Lower leg skin (tissue), 4 donors: ENCODE results near the gene TMC8. TPM values are rescaled to one million over a fixed set of nuclear protein-coding genes. Genes with fewer than 3 reads are reported as not detected.

Experiments used
- DNase-seq, 2 donors: peaks; one replicate each; pipeline ENCODE4 v3.0.0-alpha.2; 2019; ENCODE audit warnings: low spot score in 2 of 2
- H3K4me3 ChIP-seq: fragments of 200-600 bp; sonication (generic); 2 replicates; pipeline ENCODE4 v1.5.1; 2017; ENCODE audit warnings: mild to moderate bottlenecking, low read depth; ENCODE audit not compliant: poor library complexity, severe bottlenecking
- POLR2A ChIP-seq, 2 donors: fragments of 450-650 bp; IDR thresholded peaks; one replicate each; pipeline ENCODE4 v1.6.1; 2016 to 2017; ENCODE audit warnings: antibody characterized with exemption in 2 of 2, mild to moderate bottlenecking in 1 of 2, moderate library complexity in 1 of 2
- WGBS, 2 donors: methylation state at CpG; one replicate each; pipeline ENCODE4 v1.1.5; 2018; 5-methylcytosine and 5-hydroxymethylcytosine counted together
- intact Hi-C: fragments of 100-400 bp; cut with DNase I; formaldehyde crosslinking; loops from one replicate; pipeline ENCODE4 v1.15.0; 2023; ENCODE audit warnings: low total_unique reads
- total RNA-seq, 4 donors: library from RNA; depleted of rRNA; stranded (reverse); fragments of >200 nt; gene quantifications; one replicate each; pipeline ENCODE4 v1.1.0, GENCODE V29; 2016
- TF ChIP-seq, protein P1 (sequence below), 3 donors: fragments of 450-650 bp; IDR thresholded peaks; one replicate each; pipeline ENCODE4 v1.5.1; 2016; ENCODE audit warnings: antibody characterized with exemption in 3 of 3, mild to moderate bottlenecking in 3 of 3, moderate library complexity in 2 of 3

The TMC8 gene
- total RNA-seq, 4 donors from 2014 or later = 1.5 to 2.7 (median 1.7) TPM

DNA sequence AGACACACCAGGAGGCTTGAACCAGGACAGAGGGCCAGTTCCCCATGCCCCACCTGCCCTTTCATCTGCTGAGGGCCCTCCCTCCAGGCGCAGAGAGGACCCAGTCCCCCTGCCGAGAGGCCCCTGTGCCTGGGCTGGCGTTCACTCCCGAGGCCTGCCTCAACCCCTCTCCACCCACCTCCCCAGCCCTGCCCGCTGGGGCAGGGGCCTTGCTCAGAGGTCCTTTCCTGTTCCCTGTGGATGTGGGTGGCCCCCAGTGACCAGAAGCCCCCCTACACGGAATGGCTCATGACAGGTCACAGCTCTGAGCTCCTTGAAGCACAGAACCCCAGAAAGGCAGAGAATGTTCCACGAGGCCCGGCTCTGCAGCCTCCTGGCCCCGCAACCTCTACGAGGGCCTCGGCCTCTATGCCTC lies 8.8 kb upstream of the TMC8 start:
- WGBS, 2 donors = 78 to 85% methylated on average over 8 to 11 of the region's 11 CpGs
- intact Hi-C loops = no loop called here

DNA sequence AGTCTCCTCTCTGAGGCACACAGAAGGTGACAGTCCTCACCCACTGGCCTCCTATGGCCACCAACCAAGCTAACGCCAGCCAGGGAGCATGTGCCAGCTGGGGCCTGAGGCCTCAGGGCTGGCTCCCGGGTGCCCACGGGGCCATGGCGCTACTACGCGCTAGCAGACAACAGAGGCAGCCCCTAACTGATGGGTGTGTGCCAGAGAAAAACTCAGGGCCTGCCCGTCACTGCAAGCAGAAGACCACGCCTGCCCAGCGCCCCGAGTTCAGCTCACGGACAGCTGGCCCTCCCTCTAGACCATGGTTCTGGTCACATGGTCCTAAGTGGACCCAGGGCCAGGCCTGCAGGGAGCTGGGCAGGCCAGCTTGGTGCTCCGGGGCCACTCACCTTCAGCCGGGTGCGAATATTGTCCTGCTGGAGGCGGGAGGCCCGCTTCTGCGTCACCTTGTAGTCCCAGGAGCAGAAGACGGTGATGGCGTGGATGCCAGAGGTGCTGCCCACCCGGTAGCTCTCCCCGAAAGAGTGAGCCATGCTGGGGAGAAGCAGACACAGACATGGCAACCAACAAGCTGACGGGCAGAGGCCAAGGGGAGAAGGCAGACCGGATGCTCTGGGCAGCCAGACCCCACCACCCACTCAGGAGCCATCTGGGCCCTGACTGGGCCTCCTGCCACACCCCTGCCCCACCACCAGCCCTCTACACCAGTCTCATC lies 8.2 kb upstream of the TMC8 start:
- H3K4me3 ChIP-seq = no peak overlapping the region
- no peak for DNase-seq
- 90 to 94% methylated on average over 18 to 22 of the region's 23 CpGs for WGBS, 2 donors
- TF ChIP-seq POLR2A (IDR thresholded peaks at IDR 0.05) = no peak
- TF ChIP-seq, protein P1, sequence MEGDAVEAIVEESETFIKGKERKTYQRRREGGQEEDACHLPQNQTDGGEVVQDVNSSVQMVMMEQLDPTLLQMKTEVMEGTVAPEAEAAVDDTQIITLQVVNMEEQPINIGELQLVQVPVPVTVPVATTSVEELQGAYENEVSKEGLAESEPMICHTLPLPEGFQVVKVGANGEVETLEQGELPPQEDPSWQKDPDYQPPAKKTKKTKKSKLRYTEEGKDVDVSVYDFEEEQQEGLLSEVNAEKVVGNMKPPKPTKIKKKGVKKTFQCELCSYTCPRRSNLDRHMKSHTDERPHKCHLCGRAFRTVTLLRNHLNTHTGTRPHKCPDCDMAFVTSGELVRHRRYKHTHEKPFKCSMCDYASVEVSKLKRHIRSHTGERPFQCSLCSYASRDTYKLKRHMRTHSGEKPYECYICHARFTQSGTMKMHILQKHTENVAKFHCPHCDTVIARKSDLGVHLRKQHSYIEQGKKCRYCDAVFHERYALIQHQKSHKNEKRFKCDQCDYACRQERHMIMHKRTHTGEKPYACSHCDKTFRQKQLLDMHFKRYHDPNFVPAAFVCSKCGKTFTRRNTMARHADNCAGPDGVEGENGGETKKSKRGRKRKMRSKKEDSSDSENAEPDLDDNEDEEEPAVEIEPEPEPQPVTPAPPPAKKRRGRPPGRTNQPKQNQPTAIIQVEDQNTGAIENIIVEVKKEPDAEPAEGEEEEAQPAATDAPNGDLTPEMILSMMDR (IDR thresholded peaks at IDR 0.05) = no peak
- intact Hi-C loops = no loop called here

More for the DNA sequence above, 8.8 kb upstream of the TMC8 start:
- DNase-seq = no peak
- no peak for TF ChIP-seq POLR2A (IDR thresholded peaks at IDR 0.05)
- TF ChIP-seq, protein P1 (IDR thresholded peaks at IDR 0.05) = no peak
- no peak overlapping the region for H3K4me3 ChIP-seq

DNA sequence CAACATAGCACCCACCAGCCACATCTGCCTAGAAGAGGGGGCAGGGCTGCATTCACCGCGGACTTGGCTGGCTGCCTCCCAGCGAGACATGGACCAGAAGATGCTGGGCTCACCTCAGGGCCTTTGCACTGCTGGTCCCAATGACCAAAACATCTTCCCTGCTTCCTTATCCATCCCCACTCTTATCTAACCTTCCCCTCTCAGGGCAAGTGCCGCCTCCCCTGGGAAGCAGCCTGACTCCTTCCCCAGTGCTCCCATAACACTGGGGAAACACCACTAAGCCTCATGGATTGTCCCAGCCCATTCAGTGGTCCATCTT lies 7.7 kb upstream of the TMC8 start:
- intact Hi-C loops = no loop called here
- no peak for DNase-seq
- 94% methylated on average over 4 of the region's 4 CpGs for WGBS, 2 donors

DNA sequence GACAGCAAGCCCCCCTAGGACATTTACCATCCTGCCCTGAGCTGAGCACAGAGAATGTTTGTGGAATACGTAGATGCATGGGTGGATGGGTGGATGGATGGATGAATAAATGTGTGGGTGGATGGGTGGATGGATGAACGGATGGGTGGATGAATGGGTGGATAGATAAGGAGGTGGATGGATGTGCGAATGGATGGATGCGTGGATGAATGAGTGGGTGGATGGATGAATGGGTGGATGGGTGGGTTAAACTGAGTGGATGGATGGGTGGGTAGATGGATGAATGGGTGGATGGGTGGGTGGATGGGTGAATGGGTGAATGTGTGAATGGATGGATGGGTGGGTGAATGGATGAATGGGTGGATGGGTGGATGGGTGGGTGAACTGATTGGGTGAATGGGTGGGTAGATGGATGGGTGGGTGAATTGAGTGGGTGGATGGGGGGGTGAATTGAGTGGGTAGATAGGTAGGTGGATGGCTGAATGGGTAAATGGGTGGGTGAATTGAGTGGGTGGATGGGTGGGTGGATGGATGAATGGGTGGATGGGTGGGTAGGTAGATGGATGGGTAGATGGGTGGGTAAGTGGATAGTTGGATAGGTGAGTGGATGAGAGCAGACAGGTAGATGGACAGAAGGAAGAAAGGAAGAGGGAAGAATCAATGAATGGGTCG lies 7.2 kb upstream of the TMC8 start:
- intact Hi-C loops = no loop called here
- WGBS, 2 donors = 93% methylated on average over 5 of the region's 5 CpGs
- DNase-seq = no peak

More for the DNA sequence above, 7.7 kb upstream of the TMC8 start:
- TF ChIP-seq POLR2A (IDR thresholded peaks at IDR 0.05) = no peak
- TF ChIP-seq, protein P1 (IDR thresholded peaks at IDR 0.05) = no peak
- no peak overlapping the region for H3K4me3 ChIP-seq

DNA sequence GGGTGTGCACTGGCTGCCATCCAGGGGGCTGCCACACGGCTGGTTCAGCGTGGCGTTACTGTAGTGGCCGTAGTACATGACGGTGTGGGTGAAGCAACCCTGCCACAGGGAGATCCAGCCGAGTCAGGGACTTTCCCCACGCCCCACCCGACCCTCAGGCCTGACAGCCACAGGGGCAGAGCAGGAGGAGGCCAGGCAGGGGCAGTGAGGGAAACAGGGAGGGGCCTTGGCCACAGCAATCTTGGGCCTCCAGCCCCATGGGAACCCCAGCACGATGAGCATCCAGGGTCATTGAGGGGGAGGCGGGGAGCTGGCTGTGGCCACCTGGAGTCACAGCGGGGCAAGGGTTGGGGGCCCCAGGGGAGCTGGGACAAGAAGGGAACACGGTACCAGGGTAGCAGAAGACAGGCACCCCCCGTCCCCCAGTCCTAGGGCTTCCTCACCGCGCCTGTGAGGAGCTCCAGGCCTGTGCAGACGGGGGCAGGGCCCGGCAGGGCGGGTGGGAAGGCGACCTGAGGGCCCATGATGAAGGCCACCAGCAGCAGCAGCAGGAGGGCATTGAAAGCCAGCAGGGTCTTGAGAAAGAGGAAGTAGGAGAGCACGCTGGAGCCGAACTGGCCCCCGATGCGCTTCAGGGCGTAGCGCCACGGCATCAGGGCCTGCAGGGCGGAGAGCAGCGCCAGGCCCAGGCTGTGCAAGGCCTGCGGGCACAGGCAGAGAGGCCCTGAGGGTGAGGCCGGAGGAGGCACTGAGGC lies 6.3 kb upstream of the TMC8 start:
- DNase-seq = no peak
- intact Hi-C loops = no loop called here
- H3K4me3 ChIP-seq = no peak overlapping the region
- WGBS, 2 donors = 77 to 82% methylated on average over 21 to 27 of the region's 30 CpGs
- no peak for TF ChIP-seq POLR2A (IDR thresholded peaks at IDR 0.05)
- TF ChIP-seq, protein P1 (IDR thresholded peaks at IDR 0.05) = no peak

More for the DNA sequence above, 7.2 kb upstream of the TMC8 start:
- TF ChIP-seq, protein P1 (IDR thresholded peaks at IDR 0.05) = no peak
- no peak for TF ChIP-seq POLR2A (IDR thresholded peaks at IDR 0.05)
- no peak overlapping the region for H3K4me3 ChIP-seq
